SKM-1 (cell line): ENCODE results near the gene USP24.

Experiments
- DNase-seq: peaks from one replicate; lab custom pipeline; 2025; ENCODE audit not compliant: unreplicated experiment; lab: John Stamatoyannopoulos, UW

Gene USP24

GRCh38 chr1:55215194-55216021 lies at the start of gene USP24:
Gene USP24 (minus strand): TSS chr1:55215364. CDS start chr1:55215113, 251 bp downstream.
- DNase-seq: no peak

DNA sequence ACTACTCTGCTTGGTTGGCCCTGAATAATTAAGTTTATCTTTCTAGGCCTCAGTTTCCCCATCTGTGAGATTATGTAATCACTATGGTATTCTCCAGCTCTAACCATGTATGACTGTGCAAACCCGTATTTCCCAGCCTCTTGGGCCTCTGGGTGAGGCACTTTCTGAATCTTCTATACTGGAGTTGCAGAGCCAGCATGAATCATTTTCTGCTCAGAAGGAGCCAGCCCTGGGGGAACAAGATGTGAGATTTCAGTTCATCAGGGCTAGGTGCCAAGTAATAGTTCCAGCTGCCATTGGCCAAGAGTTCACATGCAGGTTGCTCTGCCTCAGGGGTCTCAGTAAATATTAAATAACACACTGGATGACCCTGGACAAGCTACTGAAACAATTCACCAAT lies 47.7 kb upstream of the USP24 start:
- DNase-seq: no peak

DNA sequence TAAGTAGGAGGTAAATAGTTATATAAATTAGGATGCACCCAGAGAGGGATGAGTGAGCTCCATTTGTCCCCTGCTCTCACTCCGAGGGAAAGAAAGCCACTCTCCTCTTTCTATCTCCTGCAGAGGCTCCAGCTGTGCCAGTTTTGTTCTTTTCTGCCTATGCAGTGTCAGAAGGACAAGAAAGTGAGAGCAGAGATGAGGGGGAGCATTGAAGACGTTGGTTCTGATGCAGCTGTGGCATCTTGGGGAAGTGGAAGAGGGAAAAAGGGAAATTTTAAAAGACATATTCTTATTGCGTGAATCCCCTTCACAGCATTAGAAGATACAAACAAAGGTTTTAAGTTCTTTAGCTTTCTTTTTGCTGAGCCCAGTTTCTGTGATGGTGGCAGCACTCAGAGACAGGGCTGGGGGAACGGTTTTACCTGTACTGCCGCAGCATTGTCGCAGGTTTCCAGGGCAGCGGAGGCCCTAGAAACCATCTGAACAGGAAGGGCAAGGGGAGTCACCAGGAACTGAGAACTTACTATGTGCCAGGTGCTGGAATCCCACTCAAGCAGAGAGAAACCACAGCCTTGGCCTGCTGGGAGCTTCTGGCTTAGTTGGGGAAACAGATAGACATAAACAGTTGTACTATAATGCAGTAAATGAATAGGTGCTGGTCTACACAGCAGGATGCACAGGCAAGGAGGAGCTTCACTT lies 44.9 kb upstream of the USP24 start:
- DNase-seq: no peak

GRCh38 chr1:55257958-55258357 lies 42.8 kb upstream of the USP24 start:
- no peak for DNase-seq

DNA sequence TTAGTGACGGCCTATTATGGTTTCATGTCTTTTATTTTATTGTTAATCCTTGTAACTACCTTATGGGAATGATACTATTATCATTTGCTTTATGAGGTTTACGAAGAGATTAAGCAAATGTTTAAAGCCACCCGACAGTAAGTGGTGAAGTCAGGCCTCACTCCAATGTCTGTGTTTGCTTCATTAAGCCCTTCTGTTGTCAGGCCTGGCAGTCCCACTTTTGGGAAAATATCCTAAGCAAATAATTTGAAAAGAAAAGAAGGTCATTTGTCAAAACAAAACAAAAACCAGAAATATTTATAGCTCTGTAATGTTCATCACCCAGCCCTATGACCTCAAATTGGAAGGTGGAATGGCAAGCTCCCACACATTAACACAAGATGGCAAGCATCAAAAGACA lies 40.7 kb upstream of the USP24 start:
- DNase-seq: no peak

DNA sequence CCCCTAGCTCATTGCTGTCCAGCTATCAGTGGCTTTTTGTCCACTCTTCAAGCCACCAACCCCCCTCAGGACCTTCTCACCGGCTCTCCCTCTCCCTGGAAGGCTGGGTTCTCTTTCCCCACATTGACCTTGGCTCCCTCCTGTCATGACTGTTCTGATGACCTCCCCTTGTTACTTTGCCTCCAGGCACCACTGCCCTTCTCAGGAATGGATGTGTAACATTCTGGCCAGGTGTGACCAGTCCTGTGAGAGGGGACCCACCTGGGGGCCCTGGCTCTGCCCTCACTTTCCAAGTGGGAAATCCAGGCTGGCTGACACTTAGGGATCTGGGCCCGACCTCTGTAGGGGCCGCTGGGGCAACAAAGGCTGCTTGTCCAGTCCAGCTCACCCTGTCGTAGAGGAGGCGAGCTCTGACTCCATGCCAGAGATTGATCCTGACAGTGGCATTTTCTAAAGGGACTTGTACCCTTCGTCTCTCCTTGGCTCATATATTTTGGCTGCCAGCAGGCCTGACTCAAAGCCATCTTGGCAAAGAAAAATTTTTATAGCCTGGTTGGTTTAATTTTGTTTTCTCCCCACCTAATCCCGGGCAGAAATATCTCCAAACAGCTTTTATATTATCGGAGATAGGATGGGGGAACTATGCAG lies 37.9 kb upstream of the USP24 start:
- no peak for DNase-seq

DNA sequence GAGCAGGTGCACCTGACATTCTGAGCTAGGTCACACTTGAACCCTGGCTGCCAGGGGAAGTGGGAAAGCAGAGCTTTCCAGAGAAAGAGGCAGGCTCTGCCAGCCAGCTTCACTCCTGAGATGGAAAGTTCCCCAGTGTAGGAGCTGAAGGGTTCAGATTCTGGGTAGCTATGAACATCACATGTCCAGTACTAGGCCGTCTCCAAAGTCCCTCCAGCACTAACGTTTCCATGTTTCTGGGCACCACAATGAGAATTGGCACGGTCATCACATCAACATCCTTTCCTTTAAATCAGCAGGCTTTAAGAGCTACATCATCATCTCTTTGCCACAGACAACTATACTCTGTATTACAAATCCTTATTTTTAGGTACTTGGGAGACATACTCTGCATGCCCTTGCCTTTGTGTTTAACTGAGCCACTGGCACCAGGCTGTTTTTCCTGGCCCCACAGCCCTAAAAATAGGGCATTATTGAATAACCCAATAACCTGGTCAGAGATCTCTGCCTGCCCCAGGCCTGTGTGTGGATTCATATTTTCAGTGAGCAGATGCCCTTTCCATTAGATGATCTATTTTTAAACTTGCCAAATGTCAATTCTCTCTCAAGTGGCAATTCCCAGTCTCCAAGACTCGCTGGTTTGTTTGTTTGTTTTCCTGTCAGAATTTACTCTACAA lies 35.4 kb upstream of the USP24 start:
- DNase-seq: no peak

- DNase-seq: no peak
Measured at GRCh38 chr1:55249646-55250398, 34.7 kb upstream of the USP24 start.

- no peak for DNase-seq
Measured at GRCh38 chr1:55246896-55247295, 31.7 kb upstream of the USP24 start.

DNA sequence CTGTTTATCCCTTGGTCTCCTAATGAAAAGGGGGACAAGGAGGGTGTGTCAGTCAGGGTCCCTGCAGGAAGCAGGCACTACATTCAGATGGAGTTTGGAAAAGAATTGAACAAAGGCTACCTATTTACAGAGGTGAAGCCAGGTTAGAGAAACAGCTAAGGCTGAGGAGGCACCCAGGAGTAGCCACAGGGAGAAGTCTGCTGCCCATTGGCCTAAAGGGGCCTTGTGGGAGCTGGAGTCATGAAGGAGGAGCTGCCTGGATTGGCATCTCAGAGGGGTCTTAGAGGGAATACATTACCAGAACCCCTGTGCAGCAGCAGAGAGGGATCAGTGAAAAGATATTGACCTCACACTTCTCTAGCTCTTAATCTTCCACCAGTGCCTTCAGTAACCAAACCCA lies 31.2 kb upstream of the USP24 start:
- no peak for DNase-seq

DNA sequence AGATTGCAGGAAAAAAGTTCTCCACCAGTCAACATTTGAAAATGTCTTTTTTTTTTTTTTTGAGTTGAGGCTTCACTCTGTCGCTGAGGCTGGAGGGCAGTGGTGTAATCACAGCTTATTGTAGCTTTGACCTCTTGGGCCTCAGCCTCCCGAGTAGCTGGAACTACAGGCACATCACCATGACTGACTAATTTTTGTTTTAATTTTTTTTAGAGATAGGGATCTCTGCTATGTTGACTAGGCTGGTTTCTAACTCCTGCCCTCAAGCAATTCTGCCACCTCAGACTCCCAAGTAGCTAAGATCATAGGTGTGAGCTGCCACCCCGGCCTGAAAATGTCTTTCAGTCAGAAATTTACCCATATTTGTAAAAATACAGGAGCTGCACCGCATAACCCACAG lies 30.6 kb upstream of the USP24 start:
- no peak for DNase-seq

- peak; percentile 84 for DNase-seq
Measured at GRCh38 chr1:55244476-55245099, 29.4 kb upstream of the USP24 start.

- DNase-seq: no peak
Measured at GRCh38 chr1:55243655-55244054, 28.5 kb upstream of the USP24 start.

DNA sequence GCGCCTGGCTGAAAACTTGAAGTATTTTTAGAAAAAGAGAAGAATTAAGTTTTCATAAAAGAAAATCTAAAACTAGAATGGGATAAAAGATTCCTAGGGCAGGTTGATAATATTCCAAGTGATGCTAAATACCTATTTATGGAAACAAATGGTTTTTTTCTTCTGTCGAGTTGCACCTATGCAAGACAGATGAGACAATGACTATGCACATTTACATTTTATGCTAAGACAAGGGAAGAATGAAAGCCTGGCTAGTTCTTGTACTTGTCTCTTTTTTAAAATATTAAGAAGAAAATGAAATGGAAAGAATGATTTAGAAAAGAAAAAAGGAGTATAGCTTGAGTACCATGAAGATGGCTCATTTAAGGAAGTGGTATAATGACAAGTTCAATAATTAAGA lies 24.4 kb upstream of the USP24 start:
- DNase-seq: no peak

- no peak for DNase-seq
Measured at GRCh38 chr1:55235722-55236121, 20.6 kb upstream of the USP24 start.

GRCh38 chr1:55234016-55234415 lies 18.9 kb upstream of the USP24 start:
- no peak for DNase-seq

GRCh38 chr1:55233145-55233777 lies 18.1 kb upstream of the USP24 start:
- no peak for DNase-seq

GRCh38 chr1:55232448-55233144 lies 17.4 kb upstream of the USP24 start:
- DNase-seq: no peak

DNA sequence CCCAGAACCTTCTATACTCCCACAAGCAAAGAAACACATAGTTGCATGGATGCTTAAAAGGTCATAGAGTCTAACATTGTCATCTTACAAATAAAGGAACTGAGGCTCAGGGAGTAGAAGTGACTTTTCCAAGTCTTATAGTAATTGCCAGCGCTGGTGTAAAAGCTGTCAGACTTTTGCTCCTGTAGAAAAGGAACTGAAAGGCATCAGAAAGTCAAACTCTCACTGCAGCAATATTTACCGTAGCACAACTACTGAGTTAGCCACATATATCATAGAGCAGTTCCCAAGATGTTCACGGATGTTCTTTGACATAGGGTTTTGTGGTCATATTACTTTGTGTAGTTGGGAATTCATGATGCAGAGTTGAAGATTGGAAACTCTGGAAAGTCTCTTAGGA lies 16.6 kb upstream of the USP24 start:
- DNase-seq: no peak
